Myocyte (in vitro differentiated cells): Measurements from ENCODE around the gene ZNF341. TPM values are rescaled to one million over a fixed set of nuclear protein-coding genes. Genes with fewer than 3 reads are reported as not detected.

ENCODE experiments used
- DNase-seq: peaks from one replicate; pipeline ENCODE4 v3.0.0-alpha.2; 2012; ENCODE audit warnings: low read depth
- total RNA-seq: library from RNA; depleted of rRNA; stranded (reverse); fragments of >200 nt; gene quantifications from 2 replicates; pipeline ENCODE4 v1.2.3, GENCODE V29; 2014

The ZNF341 gene
- total RNA-seq, 1 donor from 2014 or later, result 2.0 TPM

DNA sequence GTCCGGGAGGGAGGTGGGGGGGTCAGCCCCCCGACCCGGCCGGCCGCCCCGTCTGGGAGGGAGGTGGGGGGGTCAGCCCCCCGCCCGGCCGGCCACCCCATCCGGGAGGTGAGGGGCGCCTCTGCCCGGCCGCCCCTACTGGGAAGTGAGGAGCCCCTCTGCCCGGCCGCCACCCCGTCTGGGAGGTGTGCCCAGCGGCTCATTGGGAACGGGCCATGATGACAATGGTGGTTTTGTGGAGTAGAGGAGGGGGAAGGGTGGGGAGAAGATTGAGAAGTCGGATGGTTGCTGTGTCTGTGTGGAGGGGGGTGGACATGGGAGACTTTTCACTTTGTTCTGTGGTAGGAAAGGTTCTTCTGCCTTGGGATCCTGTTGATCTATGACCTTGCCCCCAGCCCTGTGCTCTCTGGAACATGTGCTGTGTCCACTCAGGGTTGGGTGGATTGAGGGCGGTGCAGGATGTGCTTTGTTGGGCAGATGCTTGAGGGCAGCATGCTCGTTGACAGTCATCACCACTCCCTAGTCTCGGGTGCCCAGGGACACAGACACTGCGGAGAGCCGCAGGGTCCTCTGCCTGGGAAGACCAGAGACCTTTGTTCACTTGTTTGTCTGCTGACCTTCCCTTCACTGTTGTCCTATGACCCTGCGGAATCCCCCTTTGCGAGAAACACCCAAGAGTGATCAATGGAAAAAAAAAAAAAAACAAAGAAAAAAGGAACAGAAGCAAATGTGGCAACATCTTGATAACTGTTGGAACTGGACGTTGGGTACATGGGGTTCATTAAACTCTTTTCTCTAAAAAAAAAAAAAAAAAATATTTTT lies 30.0 kb upstream of the ZNF341 start:
- DNase-seq, result peak; percentile 9

DNA sequence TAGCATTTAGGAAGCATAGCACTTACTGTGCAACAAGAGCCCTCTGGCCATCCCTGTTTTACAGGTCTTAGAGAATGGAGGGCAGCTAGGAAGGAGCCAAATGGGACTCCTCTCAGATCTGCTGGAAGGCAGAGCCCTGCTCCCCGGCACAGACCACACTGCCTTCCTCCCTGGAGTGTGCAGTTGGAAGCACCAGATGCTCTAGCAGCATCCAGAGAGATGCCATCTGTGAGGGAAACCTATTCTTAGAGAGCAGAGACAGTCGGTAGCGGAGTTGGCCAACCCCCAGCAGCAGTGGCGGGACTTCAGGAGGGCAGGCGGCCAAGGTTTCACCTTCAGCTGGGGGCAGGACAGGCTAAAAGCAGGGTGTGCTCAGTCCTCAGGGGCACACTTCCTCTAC lies 28.9 kb upstream of the ZNF341 start:
- peak; percentile 83 for DNase-seq

DNA sequence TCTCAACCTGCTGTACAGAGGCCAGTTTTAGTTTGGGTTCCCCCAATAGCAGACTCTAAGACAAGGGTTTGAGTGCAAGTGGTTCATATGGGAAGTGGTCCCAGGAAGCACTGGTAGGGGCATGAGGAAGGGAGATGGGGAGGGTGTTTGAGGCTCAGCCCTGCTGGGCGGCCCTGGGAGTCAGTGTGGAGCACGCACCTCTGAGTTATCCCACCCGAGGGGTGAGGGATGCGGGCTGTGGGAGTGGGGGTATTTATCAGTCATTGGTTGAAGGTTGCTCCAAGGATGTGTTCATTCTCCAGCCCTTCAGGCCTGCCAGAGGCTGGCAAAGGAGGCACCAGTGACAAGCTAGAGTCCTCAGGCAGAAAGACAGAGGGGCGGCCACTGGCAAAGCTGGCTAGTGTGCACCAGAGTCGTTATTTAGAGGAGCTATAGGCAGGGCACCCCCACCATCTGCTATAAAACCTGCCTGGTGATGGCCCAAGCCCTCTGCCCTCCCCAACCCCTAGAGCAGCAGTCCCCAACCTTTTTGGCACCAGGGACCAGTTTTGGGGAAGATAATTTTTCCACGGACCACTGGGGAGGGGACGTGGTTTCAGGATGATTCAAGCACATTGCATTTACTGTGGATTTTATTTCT lies 28.2 kb upstream of the ZNF341 start:
- no peak for DNase-seq

DNA sequence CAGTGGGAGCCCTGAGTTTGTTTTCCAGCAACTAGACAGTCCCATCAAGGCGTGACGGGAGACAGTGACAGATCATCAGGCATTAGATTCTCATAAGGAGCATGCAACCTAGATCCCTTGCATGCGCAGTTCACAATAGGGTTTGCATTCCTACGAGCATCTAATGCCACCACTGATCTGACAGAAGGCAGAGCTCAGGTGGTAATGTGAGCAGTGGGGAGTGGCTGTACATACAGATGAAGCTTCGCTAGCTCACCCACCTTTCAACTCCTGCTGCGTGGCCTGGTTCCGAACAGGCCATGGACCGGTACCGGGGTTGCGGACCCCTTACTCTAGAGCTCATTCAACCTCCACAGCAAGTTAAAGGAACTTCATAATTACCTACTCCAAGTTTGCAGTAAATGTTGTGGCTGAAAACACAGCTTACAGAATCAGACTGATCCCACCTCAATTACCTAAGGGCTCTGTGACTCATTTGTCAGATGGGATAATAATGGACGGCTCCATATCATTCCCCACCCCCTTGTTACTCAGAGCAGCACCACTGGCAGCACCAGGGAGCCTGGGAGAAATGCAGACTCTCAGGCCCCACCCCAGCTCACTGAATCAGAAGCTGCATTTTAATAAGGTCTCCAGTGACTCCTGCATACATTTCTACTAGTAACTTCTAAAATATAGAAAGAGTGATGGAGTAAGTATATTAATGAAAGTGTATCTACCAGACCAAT lies 27.4 kb upstream of the ZNF341 start:
- DNase-seq, result no peak

DNA sequence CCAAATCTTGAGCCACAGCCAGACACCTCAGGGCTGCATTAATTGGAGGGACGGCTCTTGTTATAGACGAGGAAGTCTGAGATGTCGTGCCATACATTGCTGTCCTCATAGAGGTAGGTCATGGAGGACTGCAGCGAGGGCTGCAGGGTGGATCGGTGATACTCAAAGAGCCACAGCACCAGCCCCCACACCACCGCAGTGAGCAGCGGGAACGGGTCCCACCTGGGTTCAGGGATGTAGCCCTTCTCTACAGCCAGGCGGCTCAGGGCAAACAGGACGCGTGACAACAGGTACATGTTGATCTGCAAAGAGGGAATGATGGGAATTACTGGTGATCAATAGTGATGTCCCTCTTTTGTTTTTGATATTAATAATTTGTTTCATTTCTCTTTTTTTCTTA lies 24.1 kb upstream of the ZNF341 start:
- no peak for DNase-seq

DNA sequence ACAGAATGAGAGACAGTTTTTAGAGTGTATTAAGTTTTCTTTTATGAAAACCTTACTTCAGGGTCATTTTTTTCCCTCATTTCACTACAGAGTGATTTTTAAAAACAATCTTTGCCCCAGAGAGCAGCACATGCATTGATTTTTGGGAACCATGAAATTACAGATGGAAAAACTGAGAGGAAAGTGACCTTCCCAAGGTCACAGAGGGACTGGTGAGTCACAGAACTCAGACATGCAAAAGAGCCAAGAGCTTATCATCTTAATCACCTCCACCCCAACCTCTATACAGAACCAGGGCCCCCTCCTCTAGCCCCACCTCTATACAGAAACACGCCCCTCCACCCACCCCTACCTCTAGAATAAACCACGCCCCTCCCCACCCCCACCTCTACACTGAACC lies 22.4 kb upstream of the ZNF341 start:
- no peak for DNase-seq

DNA sequence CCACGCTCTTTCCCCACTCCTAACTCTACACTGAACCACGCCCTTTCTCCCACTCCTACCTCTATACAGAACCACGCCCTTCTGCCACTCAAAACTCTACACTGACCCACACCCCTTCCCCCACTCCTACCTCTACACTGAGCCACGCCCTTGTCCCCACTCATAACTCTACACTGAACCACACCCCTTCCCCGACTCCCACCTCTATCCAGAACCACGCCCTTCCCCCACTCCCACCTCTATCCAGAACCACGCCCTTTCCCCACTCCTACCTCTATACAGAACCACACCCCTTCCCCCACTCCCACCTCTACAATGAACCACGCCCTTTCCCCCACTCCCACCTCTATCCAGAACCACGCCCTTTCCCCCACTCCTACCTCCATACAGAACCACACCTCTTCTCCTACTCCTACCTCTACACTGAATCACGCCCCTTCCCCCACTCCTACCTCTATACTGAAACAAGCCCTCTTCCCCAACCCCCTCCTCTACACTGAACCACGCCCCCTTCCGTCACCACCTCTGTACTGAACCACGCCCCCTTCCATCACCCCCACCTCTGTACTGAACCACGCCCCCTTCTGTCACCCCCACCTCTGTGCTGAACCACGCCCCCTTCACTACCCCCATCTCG lies 21.8 kb upstream of the ZNF341 start:
- no peak for DNase-seq

DNA sequence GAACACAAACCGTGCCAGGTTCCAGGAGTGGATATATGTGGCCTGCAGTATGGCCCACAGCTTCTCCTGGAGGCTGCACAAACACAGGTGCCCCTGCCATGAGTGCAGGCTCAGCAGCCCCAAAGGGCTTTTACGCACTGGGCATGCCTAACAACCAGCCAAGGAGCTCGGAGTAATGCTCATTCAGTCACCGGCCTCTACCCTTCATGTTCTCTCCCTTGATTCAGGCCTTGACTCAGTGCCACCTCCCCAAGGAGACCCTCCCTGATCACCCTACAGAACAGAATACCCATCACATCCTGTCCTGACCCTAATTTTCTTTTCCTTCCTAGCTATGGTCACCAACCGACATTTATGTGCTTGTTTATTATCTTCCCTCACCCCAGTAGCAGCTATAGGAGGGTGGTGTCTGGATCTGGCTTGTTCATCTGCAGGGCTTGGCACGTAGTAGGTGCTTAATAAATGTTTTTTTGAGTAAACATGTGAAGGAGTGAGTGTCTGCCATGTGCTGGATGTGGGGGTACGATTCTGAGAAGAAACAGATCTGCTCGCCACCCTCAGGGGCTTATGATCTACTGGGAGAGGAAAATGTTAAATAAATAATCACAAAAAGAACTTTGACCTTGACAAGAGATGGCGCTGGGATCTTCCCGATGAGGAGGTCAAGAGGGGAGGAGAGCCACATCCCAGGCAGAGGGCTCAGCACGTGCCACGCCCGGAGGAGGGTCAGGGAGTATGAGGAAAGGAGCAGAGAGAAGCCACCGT lies 20.9 kb upstream of the ZNF341 start:
- no peak for DNase-seq

DNA sequence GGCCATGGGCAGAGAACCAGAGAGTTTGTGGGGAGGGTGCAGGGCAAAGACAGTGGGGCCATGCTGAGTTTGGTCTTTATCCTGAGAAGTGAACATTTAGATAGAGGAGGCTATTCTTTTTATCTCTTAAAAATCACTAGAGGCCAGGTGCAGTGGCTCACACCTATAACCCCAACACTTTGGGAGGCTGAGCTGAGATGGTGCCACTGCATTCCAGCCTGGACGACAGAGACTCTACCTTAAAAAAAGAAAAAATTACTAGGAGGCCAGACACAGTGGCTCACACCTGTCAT lies 20.4 kb upstream of the ZNF341 start:
- DNase-seq, result no peak

DNA sequence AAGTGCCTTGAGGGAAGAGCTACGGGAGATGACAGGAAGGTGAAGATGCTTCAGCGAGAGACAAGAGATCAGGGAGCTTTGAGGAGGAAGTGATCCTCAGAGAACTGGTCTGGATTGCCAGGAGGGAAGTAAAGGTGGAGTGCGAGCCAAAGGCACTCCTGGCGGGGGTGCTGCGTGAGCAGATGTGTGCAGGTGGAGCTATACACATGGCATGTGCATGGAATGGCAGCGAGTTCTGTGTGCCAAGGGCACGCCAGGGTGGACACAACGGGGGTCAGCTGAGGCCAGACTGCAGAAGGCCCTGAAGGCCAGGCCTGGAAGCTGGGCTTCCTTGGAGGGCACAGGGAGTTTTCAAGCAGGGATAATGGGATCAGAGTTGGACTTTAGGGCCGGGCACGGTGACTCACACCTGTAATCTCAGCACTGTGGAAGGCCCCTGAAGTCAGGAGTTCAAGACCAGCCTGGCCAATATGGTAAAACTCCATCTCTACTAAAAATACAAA lies 17.9 kb upstream of the ZNF341 start:
- no peak for DNase-seq

DNA sequence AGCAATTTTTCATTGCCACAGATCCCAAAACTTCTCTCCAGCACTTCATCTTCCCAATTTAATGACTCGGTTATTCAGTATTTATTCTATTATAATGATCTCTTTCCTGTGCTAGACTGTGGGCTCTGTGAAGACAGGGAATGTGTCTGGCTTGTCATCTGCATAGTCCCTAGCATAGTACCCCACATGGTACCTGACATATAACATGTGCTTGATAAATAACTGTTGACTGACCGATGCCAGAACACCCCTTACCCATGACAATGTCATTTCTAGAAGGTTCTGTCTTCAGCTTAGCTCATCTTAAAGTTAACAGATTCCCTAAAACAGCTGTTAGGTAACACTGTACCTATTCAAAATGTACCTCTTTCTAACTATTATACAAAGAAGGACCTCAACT lies 15.3 kb upstream of the ZNF341 start:
- no peak for DNase-seq

DNA sequence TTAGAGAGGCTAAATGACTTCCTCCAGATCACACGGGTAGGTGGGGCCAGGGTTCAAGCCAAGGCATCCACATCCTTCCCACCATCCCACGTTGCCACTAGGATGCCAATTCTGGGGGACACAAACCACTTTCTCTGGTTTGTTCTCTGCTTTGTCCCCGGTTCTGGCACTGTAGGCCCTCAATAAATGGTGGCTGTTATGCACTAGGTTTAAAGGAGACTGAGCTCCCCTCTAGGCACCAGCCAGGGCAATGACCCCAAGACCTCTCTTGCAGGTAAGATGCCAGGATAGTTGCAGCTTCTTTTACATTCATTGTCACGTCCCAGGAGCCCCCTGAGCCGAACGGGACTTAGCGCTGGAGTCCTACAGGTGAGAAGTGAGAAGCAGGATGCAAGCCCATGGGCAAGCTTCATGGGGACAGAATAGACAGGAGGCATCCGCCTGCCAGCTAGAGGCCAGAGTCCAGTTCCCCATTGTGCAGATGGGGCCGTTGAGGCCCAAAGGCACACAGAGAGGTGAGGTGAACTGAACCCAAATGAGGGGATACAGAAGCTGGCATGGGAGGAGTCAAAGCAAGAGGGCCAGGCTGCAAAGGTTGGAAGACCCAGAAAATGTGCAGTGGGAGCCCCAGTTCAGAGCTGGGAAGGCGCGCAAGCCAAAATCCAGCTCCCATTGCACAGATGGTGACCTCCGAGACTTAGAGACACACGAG lies 12.4 kb upstream of the ZNF341 start:
- DNase-seq, result no peak

DNA sequence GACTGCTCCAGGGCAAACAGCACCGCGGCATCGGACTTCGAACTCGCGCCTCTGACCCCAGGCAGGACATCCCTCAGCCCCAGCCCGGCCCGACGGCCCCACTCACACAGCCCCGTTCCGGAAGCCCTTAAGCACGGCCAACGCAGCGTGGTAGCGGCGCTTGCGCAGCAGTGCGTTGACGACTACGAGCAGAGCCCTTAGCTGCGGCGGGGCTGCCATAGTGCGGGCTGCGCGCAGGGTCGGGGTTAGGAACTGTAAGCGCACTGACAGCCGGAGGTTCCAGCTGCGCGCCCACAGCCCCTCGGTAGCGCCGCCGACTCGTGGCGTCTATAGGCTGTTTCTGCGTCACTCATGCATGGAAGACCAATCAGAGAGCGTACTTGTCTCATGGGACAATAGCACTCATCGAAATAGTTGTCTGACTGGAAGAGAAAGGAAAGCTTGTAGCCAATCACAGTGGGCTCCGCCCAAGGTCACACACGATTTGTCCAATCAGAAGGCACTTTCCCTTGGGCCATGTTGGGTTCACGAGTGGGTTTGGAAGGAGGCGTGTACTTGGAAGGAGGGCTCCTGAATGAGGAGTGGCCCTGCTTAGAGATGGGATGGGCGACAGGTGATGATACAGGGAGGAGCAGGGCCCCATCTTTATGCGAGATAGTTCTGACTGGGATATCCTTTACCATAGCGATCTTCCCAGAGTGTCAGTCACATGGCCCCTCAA lies 11.6 kb upstream of the ZNF341 start, which contains the start of gene PXMP4:
Gene PXMP4, minus strand, starts transcription at position 322 of the 721 bp plus-strand sequence. Its CDS starts 103 bp downstream, at position 219.
- DNase-seq, result peak; percentile 99

DNA sequence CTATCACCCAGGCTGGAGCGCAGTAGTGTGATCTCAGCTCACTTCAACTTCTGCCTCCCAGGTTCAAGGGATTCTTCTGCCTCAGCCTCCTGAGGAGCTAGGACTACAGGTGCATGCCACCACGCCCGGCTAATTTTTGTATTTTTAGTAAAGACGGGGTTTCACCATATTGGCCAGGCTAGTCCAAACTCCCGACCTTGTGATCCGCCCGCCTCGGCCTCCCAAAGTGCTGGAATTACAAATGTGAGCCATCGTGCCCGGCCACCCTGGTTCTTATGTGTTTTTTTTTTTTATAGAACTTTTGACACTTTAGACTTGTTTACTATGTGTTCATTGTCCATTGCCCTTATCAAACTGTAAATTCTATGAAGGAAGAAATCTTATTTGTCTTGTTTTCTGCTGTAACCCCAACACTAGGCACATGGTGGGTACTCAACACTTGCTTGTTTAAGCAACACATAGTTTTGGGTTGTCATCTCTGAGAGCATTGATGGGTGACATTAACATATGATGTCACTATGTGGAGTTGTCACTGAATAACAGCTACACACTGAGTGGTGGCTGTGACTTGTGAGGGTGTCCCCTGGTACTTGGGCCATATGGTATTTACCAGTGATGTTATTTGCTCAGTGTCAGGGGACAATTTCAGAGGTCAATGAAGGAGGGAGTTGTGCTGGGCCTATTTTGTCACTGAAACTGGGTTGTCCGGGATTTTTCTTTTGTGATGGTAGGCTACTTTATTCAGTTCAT lies 10.2 kb upstream of the ZNF341 start:
- DNase-seq, result no peak

DNA sequence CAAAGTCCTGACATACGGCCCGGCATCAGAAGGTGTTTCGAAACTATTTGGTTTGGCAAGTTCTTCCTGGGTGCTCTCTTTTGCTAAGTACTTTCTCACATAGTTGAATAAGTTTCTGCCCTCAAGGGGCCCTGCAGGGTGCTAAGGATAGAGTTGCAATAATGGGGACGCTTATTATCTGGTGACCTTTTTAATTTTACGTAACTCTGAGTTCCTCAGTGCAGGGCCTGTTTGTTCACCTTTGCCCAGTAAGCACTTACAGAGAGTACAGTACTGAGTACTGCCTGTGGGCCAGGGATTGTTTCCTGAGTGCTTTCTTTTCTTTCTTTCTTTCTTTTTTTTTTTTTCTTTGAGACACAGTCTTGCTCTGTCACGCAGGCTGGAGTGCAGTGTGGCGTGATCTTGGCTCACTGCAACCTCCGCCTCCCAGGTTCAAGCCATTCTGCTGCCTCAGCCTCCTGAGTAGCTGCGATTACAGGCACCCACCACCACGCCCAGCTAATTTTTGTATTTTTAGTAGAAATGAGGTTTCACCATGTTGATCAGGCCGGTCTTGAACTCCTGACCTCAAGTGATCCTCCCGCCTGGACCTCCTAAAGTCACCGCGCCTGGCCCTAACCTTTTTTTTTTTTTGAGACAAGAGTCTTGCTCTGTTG lies 7.2 kb upstream of the ZNF341 start:
- DNase-seq, result no peak

DNA sequence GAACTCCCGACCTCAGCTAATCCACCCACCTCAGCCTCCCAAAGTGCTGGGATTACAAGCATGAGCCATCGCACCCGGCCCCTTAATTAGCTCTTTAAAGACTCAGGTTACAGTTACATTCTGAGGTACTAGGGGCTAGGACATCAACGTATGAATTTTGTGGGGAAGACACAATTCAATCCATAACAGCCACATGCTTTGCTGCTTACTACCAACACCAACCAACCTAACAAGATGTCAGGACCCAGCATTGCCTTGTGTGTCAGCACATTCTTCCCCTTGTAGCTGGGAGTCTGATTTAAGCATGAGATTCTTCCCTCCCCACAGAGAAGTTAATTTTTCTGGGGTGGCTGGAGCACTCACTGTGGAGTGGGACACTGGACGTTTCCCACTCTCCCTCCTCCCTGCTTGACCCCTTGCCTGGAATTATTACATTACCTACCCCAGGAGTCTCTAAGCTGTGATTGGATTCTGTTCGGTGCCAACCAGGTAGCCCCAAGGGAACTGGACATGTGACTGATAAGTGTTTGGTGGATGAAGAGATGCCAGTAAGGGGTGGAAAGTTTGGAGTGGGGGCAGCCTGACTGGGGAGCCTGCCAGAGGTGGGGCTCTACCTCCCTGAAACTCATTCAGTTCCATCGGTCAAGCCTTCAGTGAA lies 6.1 kb upstream of the ZNF341 start:
- no peak for DNase-seq

DNA sequence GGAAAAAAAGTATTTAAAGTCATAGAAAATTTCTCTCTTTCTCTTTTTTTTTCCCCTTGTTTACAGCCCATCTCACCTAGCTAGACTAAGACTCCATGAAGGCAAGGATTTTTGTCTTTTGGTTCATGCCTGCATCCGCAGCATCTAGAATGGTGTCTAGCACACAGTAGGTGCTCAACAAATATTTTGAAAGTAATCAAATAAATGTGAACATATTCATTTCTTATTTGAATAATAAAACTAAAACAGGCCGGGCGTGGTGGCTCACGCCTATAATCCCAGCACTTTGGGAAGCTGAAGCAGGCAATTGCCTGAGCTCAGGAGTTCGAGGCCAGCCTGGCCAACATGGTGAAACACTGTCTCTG lies 4.7 kb upstream of the ZNF341 start:
- DNase-seq, result no peak

DNA sequence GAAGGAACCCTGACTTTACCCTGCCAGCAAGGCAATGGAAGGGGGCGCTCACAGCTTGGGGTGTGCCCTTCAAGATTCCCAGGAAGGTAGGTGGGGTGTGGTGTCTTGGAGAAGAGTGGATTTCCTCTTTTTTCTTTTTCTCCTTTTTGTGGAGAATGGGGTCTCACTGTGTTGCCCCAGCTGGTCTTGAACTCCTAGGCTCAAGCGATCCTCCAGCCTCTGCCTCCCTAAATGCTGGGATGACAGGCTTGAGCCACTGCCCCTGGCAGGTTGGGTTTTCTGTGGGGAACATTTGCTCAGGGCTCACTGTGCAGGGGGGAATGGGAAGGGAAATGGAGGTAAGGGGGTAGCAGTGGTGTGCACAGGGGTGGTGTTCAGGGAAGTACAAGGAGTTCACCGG lies 4.0 kb upstream of the ZNF341 start:
- no peak for DNase-seq
